HG03196 (cell line): ENCODE data around the gene SRRM5.
"Not testable (repeated sequence)": the region's sequence is repeated elsewhere in the genome, so short reads cannot be mapped to it uniquely, and the experiment has no call there.

ENCODE experiments used
- ATAC-seq: cut with Tn5 transposase; IDR thresholded peaks from one replicate; pipeline ENCODE4 v1.9.1; 2021; ENCODE audit not compliant: unreplicated experiment

The SRRM5 gene

GRCh38 chr19:43612374-43612773 is 486 bp downstream of the SRRM5 start:
- ATAC-seq, result no peak

DNA sequence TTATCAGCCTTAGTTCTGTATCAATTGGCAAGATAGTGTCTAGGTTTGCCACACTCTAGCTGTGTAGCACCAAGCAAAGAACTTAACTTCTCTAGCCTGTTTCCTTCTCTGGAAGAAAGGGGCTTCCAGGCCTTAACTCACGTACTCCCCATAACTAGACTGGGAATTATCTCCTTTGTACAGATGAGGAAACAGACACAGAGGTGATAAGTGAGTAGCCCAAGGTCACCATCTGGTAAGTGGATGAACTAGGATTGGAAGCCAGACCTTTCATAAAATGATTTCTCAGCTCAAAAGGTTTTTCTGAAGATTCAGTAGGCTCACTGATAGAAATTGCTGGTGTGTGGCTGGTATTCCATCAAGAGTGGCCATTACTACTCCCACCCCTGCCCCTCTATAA is 4.4 kb downstream of the SRRM5 start:
- no peak for ATAC-seq

DNA sequence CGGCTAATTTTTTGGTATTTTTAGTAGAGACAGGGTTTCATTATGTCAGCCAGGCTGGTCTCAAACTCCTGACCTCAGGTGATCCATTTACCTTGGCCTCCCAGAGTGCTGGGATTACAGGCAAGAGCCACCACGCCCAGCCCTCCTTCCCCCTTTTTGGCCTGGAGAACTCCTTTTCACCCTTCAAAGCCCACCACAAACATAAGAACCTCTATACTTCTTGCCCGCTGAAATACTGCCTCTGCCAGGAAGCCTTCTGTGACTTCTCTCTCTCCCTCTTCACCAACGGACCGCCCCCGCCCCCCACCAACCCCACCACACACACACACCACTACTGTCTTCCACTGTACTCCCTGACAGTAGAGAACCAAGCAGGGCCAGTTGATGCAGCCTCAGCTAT is 5.1 kb downstream of the SRRM5 start:
- no peak for ATAC-seq

GRCh38 chr19:43618921-43619261 is 7.0 kb downstream of the SRRM5 start:
- peak; percentile 23 for ATAC-seq

- ATAC-seq, result peak; percentile 74
Measured at GRCh38 chr19:43619262-43620060, 7.6 kb downstream of the SRRM5 start, which contains the start of gene ZNF428. ZNF428 (minus strand) TSS chr19:43619629; CDS start chr19:43614304, 5,325 bp downstream.

DNA sequence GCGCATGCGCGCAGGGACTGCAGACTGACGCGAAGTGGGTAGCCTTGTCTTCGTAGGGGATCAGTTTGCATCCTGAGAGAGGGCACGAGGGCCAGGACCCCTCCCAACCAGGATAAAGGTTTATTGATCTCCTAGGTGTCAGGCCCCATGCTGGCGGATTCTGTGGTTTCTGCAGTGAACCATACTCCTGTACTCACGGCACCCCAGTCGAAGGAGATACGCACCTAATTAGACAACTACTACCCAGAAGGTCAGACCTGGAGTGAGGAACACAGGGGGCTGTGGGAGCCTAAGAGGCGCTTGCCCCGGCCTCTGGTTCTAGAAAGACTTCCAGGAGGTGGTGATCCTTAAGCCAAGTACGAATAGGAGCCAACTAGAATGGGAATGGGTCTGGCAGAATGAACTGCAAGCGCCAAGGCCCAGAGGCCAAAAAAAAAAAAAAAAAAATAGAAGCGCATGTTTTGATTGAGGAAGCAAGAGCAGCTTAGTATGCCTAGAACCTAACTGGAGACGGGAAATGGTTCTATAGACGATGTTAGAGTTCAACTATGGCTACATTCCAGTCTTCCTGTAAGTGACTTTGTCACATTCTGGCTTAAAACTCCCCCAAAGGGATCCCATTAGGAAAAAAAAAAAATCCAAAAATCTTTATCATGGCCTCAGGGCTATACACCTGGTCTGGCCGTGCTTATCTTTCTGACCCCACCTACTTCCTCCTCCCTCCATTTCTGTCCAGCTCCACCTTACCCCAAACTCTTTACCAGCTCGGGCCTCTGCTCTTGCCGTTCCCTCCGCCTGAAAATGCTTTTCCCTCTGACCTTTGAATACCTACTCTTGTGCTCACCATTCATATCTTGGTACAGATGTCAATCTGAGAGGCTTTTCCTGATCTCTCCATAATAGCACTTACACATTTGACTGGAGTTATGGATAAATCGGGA is 8.4 kb downstream of the SRRM5 start:
- no peak for ATAC-seq

DNA sequence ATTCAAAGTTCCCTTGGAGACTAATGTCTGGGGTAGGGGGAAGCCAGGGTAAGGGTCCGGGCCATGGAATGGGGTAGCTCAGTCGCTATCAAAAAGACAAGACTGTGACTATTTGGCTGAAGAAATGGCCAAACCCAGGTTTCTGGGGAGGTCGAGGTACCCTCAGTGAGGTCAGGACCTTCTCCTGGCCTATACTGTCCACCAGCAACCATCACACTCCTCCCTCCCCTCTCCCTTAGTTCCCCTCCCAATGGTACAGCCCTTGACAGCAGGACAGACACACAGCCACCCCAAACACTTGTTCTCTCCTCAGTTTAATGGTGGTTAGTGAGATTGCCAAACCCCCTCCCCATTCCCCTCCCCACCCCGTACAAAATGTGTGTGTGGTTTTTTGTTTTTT is 10.2 kb downstream of the SRRM5 start:
- ATAC-seq, result no peak

DNA sequence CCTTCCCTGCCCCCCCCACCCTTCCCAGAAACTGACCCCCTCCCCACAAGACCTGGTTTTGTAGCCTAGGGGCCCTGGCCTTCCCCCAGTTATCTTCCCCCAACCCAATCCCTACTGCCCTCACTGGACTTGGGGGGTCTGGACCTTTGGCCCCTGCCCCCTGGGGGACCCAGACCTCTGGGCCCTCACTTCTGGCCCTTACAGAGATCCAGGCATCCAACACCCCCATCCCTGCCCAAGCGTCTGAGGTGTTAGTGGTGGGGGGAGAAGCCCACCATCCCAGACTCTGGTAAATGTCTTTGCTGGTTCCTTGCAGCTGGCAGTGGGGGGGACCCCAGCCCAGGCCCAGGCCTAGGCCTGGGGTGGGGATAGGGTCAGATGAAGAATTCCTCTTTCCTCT is 11.1 kb downstream of the SRRM5 start:
- no peak for ATAC-seq

- no peak for ATAC-seq
Measured at GRCh38 chr19:43623889-43624670, 12.2 kb downstream of the SRRM5 start.

DNA sequence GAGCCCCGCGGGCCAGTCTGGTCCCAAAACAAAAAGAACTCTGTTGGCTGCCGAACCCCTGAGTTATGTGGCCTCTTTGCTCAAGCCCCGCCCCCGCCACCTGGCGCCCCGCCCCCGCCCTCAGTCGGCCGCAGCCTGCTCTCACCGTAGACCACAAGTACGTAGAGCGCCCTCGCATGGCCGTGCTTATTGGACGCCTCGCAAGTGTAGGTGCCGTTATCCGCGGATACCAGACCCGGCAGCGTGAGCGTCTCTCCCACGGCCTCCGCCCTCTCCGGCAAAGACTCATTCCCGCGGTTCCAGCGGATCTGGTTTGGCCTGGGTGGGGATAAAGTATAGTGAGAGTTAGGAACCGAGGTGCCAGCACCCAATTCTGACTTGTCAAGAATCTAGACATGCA is 13.0 kb downstream of the SRRM5 start:
- ATAC-seq, result no peak

DNA sequence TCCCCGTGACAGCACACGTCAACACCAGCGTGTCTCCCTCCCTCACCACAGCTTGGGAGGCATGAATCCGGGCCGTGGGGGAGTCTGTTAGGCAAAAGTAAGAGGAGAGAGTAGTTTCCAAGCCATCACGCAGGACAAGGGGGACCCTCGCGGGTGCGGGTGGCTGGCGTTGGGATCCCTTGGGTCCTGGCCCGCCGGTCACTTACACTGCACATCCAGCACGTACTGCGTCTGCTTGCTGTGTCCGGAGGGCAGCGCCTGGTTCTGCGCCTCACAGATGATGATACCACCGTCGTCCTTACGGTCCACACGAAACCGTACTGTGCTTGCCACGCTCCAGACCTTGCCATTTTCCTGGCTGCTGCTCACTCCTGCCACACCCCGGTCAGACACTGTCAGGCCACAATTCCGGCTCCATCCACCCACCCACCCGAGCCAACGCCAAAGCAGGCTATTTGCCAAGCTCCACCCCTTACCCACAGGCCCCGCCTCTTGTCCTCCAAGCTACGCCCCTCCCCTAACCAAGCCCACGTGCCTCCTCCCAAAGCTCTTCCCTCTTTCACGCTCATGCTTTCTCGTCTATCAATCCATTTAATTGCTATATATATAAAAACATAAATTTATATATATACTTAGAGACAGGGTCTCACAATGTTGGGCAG is 14.2 kb downstream of the SRRM5 start:
- ATAC-seq, result no peak

DNA sequence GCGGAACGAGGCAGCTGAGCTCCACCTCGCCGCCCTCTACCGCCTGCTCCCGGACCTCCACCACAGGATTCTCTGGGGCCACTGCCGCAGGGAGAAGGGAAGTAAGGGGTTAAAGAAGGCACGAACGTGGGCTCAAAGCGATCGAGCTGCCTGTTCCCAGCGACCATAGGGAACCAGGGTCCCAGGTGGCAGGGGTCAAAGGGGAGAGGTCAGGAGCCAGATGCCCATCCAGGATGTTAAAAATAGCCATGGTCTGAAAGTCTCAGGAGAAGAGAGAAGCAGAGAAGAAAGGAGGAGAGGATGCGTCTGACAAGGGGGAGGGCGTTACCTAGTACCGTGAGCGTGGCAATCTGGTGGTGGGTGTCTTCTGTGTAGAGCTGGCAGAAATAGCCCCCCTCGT is 14.9 kb downstream of the SRRM5 start:
- no peak for ATAC-seq

DNA sequence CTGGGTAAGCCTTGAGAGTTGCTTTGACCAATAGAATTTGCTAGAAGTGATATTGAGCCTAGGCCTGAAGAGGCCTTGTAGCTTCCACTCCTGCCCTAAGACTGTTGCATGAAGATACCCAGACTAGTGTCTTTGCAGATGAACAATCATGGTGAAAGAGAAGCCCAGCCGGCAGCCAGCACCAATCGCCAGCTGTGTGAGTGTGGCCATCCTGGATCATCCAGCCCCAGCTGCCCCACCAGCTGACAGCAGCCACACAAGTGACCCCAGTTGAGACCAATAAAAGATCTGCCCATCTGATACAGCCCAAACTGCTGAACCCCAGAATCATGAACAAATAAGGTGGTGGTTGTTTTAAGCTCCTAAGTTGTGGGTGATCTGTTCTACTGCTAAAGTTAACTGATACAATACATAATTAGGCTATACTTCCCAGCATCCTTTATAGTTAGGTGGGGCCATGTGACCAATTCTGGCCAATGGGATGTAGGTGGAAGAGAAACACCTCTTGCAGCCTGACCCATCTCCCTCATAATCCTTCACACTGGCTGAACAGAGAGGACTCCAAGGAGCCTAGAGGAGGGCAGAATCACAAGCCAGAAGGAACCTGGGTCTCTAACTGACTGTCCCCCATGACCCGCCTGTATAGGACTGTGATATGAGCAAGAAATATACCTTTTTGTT is 16.9 kb downstream of the SRRM5 start:
- ATAC-seq, result no peak

GRCh38 chr19:43631491-43631890 is 19.6 kb downstream of the SRRM5 start:
- ATAC-seq, result no peak

DNA sequence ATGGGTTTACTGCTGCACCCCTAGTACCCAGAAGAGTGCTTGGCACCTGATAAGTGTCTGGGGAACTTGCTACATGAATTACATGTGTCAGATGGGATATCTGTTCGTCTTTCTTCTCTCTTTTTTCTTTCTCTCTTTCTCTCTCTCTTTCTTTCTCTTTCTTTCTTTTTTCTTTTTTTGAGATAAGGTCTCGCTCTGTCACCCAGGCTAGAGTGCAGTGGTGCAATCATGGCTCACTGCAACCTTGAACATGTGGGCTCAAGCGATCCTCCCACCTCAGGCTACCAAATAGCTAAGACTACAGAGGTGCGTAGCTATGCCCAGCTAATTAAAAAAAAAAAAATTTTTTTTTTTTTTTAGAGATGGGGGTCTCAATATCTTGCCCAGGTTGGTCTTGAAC is 21.6 kb downstream of the SRRM5 start:
- ATAC-seq, result no peak

GRCh38 chr19:43634068-43634467 is 22.2 kb downstream of the SRRM5 start:
- ATAC-seq, result no peak

DNA sequence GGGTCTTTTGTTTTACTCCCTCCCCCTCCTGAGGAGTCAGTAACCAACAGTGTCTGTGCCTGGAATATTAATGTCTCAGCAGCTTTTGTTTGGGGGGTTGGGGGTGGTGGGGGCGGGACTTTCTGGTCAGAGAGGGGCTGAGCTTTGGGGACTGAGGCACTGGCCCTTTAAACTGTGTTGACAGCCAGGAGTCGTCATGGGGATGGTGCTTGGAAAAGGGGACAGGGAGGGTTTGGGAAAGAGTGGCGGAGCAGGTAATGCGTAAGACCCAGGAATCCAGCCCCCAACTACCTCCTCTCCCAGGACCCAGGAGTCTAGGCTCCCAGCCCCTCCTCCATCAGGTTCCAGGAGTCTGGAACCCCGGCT is 22.6 kb downstream of the SRRM5 start:
- no peak for ATAC-seq

GRCh38 chr19:43634872-43635560 is 23.1 kb downstream of the SRRM5 start:
- ATAC-seq, result no peak

GRCh38 chr19:43635561-43635940 is 23.7 kb downstream of the SRRM5 start:
- ATAC-seq, result not testable (repeated sequence)
